ENCODE measurements around the gene C9orf78. TPM values are rescaled to one million over a fixed set of nuclear protein-coding genes. Genes with fewer than 3 reads are reported as not detected.

C9orf78 gene
- total and polyA plus RNA-seq, 9 of the 15 experiments (the other 6 are each of a cell fraction or from before 2014, with no cell fraction given), result 94.6 to 266 (median 202) TPM

GRCh38 chr9:129839324-129840023 is 4.4 kb upstream of the C9orf78 start:
- peak overlapping the region; percentile 56 for H3K4me2 ChIP-seq (ENCODE audit: insufficient read depth, low read length)
- peaks cover 72% of the 10 kb centered on the region for H3K79me2 ChIP-seq (ENCODE audit: control insufficient read depth, insufficient read depth, low read length)
- POLR2A ChIA-PET, result interaction anchor here (0.6 to 5.5 kb wide), 11 partner anchors 9 to 53 kb away, joined by 3 to 39 read pairs (median 7); no protein-coding TSS in a partner anchor
- DNase-seq (ENCODE audit: extremely low read depth in 1 of 4, low spot score in 3 of 4), result no peak
- CTCF ChIA-PET (ENCODE audit: low intra/inter-chr PET ratio), result no interaction called here
- peaks cover 39 to 49% of the 10 kb centered on the region in 2 experiments for H3K4me1 ChIP-seq (replicated peaks in 1 of 2; ENCODE audit: control insufficient read depth in 2 of 2, insufficient read depth in 2 of 2, low read length in 2 of 2)
- no peak for FAIRE-seq
- no peak overlapping the region for H2AFZ ChIP-seq (ENCODE audit: low read depth, low read length)
- no TSS peak for BruUV-seq (replicated peaks)
- H3K9me3 ChIP-seq (replicated peaks; ENCODE audit: control insufficient read depth, insufficient read depth, low read depth, low read length), result no peaks in the 10 kb centered on the region
- H3K27ac ChIP-seq (ENCODE audit: extremely low read depth, low read depth, low read length), result peak overlapping the region; percentile 69
- peaks cover 40% of the 10 kb centered on the region for H3K36me3 ChIP-seq (ENCODE audit: control insufficient read depth, insufficient read depth, low read length)
- no peak overlapping the region; the same call in 1 of the 2 replicates for H3K4me3 ChIP-seq
- 68% methylated on average over 10 of the region's 10 CpGs for WGBS (ENCODE audit: insufficient coverage, low coverage, missing lambda C conversion rate)
- peak overlapping the region; percentile 53 to 73 for H3K9ac ChIP-seq (ENCODE audit: insufficient read depth in 1 of 2, low read depth in 2 of 2, low read length in 2 of 2)
- H3K27me3 ChIP-seq (ENCODE audit: control insufficient read depth in 2 of 2, insufficient read depth in 2 of 2, low read length in 2 of 2), result no peaks in the 10 kb centered on the region
- in situ Hi-C loops (cut with MboI), result no loop called here
- intact Hi-C loops (cut with micrococcal nuclease), result no loop called here
- peaks cover 6% of the 10 kb centered on the region for H3K9me1 ChIP-seq (ENCODE audit: control insufficient read depth, insufficient read depth, low read length)
- H4K20me1 ChIP-seq (replicated peaks; ENCODE audit: control insufficient read depth, insufficient read depth, low read length), result no peaks in the 10 kb centered on the region
- no peak for ATAC-seq
- peak; percentile 44; the same call in 1 of the 2 replicates for TF ChIP-seq POLR2G (IDR thresholded peaks at IDR 0.05; ENCODE audit: low read depth, low read length)
- TF ChIP-seq, protein P1, sequence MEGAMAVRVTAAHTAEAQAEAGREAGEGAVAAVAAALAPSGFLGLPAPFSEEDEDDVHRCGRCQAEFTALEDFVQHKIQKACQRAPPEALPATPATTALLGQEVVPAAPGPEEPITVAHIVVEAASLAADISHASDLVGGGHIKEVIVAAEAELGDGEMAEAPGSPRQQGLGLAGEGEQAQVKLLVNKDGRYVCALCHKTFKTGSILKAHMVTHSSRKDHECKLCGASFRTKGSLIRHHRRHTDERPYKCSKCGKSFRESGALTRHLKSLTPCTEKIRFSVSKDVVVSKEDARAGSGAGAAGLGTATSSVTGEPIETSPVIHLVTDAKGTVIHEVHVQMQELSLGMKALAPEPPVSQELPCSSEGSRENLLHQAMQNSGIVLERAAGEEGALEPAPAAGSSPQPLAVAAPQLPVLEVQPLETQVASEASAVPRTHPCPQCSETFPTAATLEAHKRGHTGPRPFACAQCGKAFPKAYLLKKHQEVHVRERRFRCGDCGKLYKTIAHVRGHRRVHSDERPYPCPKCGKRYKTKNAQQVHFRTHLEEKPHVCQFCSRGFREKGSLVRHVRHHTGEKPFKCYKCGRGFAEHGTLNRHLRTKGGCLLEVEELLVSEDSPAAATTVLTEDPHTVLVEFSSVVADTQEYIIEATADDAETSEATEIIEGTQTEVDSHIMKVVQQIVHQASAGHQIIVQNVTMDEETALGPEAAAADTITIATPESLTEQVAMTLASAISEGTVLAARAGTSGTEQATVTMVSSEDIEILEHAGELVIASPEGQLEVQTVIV (CRISPR knock-in tag; IDR thresholded peaks at IDR 0.05; ENCODE audit: borderline replicate concordance), result no peak
- no peak for TF ChIP-seq SMC3 (conservative IDR thresholded peaks at IDR 0.05; ENCODE audit: insufficient read depth, low read depth, low read length)
- no peak for TF ChIP-seq ZNF583 (CRISPR knock-in tag; IDR thresholded peaks at IDR 0.05)
- no peak for TF ChIP-seq MAZ (CRISPR knock-in tag; conservative IDR thresholded peaks at IDR 0.05 in 1 of 2, IDR thresholded peaks at IDR 0.05 in 1 of 2)
- TF ChIP-seq, protein P2, sequence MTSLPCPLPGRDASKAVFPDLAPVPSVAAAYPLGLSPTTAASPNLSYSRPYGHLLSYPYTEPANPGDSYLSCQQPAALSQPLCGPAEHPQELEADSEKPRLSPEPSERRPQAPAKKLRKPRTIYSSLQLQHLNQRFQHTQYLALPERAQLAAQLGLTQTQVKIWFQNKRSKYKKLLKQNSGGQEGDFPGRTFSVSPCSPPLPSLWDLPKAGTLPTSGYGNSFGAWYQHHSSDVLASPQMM (CRISPR knock-in tag; IDR thresholded peaks at IDR 0.05), result no peak
- TF ChIP-seq NEUROD1 (IDR thresholded peaks at IDR 0.05; ENCODE audit: borderline replicate concordance, low read depth, low read length, partially characterized antibody), result no peak
- TF ChIP-seq, protein P3, sequence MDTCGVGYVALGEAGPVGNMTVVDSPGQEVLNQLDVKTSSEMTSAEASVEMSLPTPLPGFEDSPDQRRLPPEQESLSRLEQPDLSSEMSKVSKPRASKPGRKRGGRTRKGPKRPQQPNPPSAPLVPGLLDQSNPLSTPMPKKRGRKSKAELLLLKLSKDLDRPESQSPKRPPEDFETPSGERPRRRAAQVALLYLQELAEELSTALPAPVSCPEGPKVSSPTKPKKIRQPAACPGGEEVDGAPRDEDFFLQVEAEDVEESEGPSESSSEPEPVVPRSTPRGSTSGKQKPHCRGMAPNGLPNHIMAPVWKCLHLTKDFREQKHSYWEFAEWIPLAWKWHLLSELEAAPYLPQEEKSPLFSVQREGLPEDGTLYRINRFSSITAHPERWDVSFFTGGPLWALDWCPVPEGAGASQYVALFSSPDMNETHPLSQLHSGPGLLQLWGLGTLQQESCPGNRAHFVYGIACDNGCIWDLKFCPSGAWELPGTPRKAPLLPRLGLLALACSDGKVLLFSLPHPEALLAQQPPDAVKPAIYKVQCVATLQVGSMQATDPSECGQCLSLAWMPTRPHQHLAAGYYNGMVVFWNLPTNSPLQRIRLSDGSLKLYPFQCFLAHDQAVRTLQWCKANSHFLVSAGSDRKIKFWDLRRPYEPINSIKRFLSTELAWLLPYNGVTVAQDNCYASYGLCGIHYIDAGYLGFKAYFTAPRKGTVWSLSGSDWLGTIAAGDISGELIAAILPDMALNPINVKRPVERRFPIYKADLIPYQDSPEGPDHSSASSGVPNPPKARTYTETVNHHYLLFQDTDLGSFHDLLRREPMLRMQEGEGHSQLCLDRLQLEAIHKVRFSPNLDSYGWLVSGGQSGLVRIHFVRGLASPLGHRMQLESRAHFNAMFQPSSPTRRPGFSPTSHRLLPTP (IDR thresholded peaks at IDR 0.05; ENCODE audit: borderline replicate concordance, extremely low read depth, insufficient read length), result no peak
- no peak for TF ChIP-seq ZNF57 (CRISPR knock-in tag; IDR thresholded peaks at IDR 0.05)
- no peak for TF ChIP-seq EP300 (IDR thresholded peaks at IDR 0.05; ENCODE audit: low read length)
- no peak for TF ChIP-seq ILF3 (IDR thresholded peaks at IDR 0.05; ENCODE audit: borderline replicate concordance)
- TF ChIP-seq, protein P4, sequence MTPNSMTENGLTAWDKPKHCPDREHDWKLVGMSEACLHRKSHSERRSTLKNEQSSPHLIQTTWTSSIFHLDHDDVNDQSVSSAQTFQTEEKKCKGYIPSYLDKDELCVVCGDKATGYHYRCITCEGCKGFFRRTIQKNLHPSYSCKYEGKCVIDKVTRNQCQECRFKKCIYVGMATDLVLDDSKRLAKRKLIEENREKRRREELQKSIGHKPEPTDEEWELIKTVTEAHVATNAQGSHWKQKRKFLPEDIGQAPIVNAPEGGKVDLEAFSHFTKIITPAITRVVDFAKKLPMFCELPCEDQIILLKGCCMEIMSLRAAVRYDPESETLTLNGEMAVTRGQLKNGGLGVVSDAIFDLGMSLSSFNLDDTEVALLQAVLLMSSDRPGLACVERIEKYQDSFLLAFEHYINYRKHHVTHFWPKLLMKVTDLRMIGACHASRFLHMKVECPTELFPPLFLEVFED (CRISPR knock-in tag; conservative IDR thresholded peaks at IDR 0.05), result peak; percentile 77; the same call in 1 of the 2 replicates
- TF ChIP-seq SUPT5H (IDR thresholded peaks at IDR 0.05), result peak; percentile 47; the same call in 1 of the 2 replicates
